ENCODE data around the gene MGST2. TPM values are rescaled to one million over a fixed set of nuclear protein-coding genes. Genes with fewer than 3 reads are reported as not detected.

MGST2 gene
- 2.7 and 9.3 TPM in 2 replicates for total RNA-seq

GRCh38 chr4:139665690-139666529, at the start of gene MGST2:
Gene MGST2, plus strand, starts transcription at chr4:139665819. Its CDS starts 201 bp downstream, at chr4:139666020.

Other genes starting within 250 kb of the MGST2 start
- 10.3 and 10.4 TPM in 2 replicates for gene RAB33B, start 211.7 kb upstream of the MGST2 start, total RNA-seq
- gene SETD7, start 109.6 kb upstream of the MGST2 start, total RNA-seq = 76.9 and 87.5 TPM in 2 replicates